H1 (cell line): Measurements from ENCODE around the gene EN1. TPM values are rescaled to one million over a fixed set of nuclear protein-coding genes. Genes with fewer than 3 reads are reported as not detected.

Source experiments
- CTCF ChIA-PET: fragments of 300-600 bp; sonication (Branson Sonifier 250); formaldehyde crosslinking; loops from one replicate; lab custom pipeline; 2021; ENCODE audit not compliant: partially characterized antibody; lab: Charles Lee
- POLR2A ChIA-PET: fragments of 300-600 bp; sonication (Branson Sonifier 250); formaldehyde crosslinking; loops from one replicate; lab custom pipeline; 2021; ENCODE audit warnings: inconsistent platforms; ENCODE audit not compliant: partially characterized antibody; lab: Charles Lee
- DNase-seq, 2 experiments: peaks; one replicate each; pipeline versions ENCODE4 v3.0.0 to v3.0.0-alpha.2; 2010 to 2022; ENCODE audit warnings: low spot score in 2 of 2, low read depth in 1 of 2, mixed read lengths in 1 of 2
- FAIRE-seq: peaks from 2 replicates; lab custom pipeline; 2011; peaks lifted over from hg19 to GRCh38; lab: Jason Lieb, UNC
- H2AFZ ChIP-seq: 2 replicates; pipeline ENCODE4 v1.8.1; 2012; ENCODE audit warnings: low read length, inconsistent platforms
- H2AK5ac ChIP-seq: 2 replicates; pipeline ENCODE4 v1.6.1; 2013; ENCODE audit warnings: low read depth, low read length
- H2BK120ac ChIP-seq: replicated peaks from 2 replicates; pipeline ENCODE3; 2013; ENCODE audit warnings: low read depth, low read length, inconsistent platforms
- H2BK12ac ChIP-seq: 2 replicates; pipeline ENCODE4 v1.6.1; 2013; ENCODE audit warnings: low read depth, low read length
- H2BK15ac ChIP-seq: 2 replicates; pipeline ENCODE4 v1.6.1; 2013; ENCODE audit warnings: low read length
- H2BK20ac ChIP-seq: 2 replicates; pipeline ENCODE4 v1.6.1; 2013; ENCODE audit warnings: low read length
- H2BK5ac ChIP-seq: 2 replicates; pipeline ENCODE4 v1.6.1; 2013; ENCODE audit warnings: low read depth, low read length
- H3K14ac ChIP-seq: 2 replicates; pipeline ENCODE4 v1.6.1; 2013; ENCODE audit warnings: inconsistent platforms; ENCODE audit not compliant: insufficient read length
- H3K18ac ChIP-seq: 2 replicates; pipeline ENCODE4 v1.6.1; 2013; ENCODE audit warnings: low read length; ENCODE audit errors: extremely low read depth
- H3K23ac ChIP-seq: 2 replicates; pipeline ENCODE4 v1.6.1; 2013; ENCODE audit warnings: inconsistent platforms; ENCODE audit not compliant: insufficient read length
- H3K23me2 ChIP-seq: 2 replicates; pipeline ENCODE4 v1.6.1; 2013; ENCODE audit warnings: low read depth, low read length
- H3K27ac ChIP-seq: 2 replicates; pipeline ENCODE4 v1.6.1; 2011; ENCODE audit warnings: low read depth, low read length, inconsistent platforms
- H3K27me3 ChIP-seq, 4 experiments: replicated peaks in 1 of 4; 1 replicate in 1 of 4; 2 replicates in 3 of 4; pipeline versions ENCODE4 v1.6.1 to v1.8.1; 2011 to 2013; ENCODE audit warnings: low read length in 3 of 4, mild to moderate bottlenecking in 3 of 4, inconsistent platforms in 2 of 4, mixed read lengths in 2 of 4, moderate library complexity in 1 of 4; ENCODE audit not compliant: control insufficient read depth in 3 of 4, insufficient read depth in 3 of 4; ENCODE audit errors: extremely low read depth in 1 of 4
- H3K36me3 ChIP-seq, 4 experiments: 2 replicates each; pipeline versions ENCODE4 v1.6.1 to v1.8.1; 2011 to 2013; ENCODE audit warnings: mild to moderate bottlenecking in 4 of 4, low read length in 3 of 4, moderate library complexity in 2 of 4, control low read depth in 1 of 4, inconsistent platforms in 1 of 4; ENCODE audit not compliant: insufficient read depth in 4 of 4, control insufficient read depth in 2 of 4
- H3K4ac ChIP-seq: replicated peaks from 2 replicates; pipeline ENCODE3; 2013; ENCODE audit warnings: low read length, low read depth, mixed read lengths, inconsistent platforms; ENCODE audit not compliant: insufficient read length
- H3K4me1 ChIP-seq, 4 experiments: replicated peaks in 1 of 4; 1 replicate in 1 of 4; 2 replicates in 3 of 4; pipeline versions ENCODE4 v1.6.1 to v1.8.1; 2011 to 2013; ENCODE audit warnings: low read length in 3 of 4, inconsistent platforms in 2 of 4, mixed read lengths in 1 of 4; ENCODE audit not compliant: insufficient read depth in 4 of 4, control insufficient read depth in 3 of 4
- H3K4me2 ChIP-seq, 2 experiments: 2 replicates each; pipeline versions ENCODE4 v1.6.1 to v1.8.1; 2011 to 2013; ENCODE audit warnings: low read depth in 2 of 2, low read length in 2 of 2, control low read depth in 1 of 2, inconsistent platforms in 1 of 2, mild to moderate bottlenecking in 1 of 2; ENCODE audit not compliant: insufficient read depth in 1 of 2
- H3K4me3 ChIP-seq, 4 experiments: fragments of 200-600, 300-600 bp in 1 of 4; sonication (generic), shearing (Covaris generic), sonication (Bioruptor Twin) in 1 of 4; 2 replicates each; pipeline versions ENCODE4 v1.5.1 to v1.8.1; 2011 to 2016; ENCODE audit warnings: low read length in 4 of 4, low read depth in 3 of 4, control low read depth in 2 of 4, inconsistent platforms in 2 of 4, mild to moderate bottlenecking in 2 of 4, mixed read lengths in 1 of 4, moderate library complexity in 1 of 4; ENCODE audit not compliant: insufficient read depth in 2 of 4; ENCODE audit errors: extremely low read depth in 1 of 4
- H3K56ac ChIP-seq: replicated peaks from 2 replicates; pipeline ENCODE3; 2013; ENCODE audit warnings: low read depth, mild to moderate bottlenecking, mixed read lengths, low read length, inconsistent platforms; ENCODE audit not compliant: insufficient read length
- H3K79me1 ChIP-seq: 2 replicates; pipeline ENCODE4 v1.6.1; 2013; ENCODE audit warnings: low read depth, low read length, control low read depth
- H3K79me2 ChIP-seq, 2 experiments: 2 replicates each; pipeline versions ENCODE4 v1.6.1 to v1.8.1; 2012 to 2013; ENCODE audit warnings: low read length in 2 of 2, mild to moderate bottlenecking in 2 of 2, inconsistent platforms in 1 of 2; ENCODE audit not compliant: insufficient read depth in 2 of 2, control insufficient read depth in 1 of 2
- H3K9ac ChIP-seq, 4 experiments: replicated peaks in 1 of 4; 1 replicate in 1 of 4; 2 replicates in 3 of 4; pipeline versions ENCODE4 v1.6.1 to v1.8.1; 2011 to 2013; ENCODE audit warnings: low read depth in 3 of 4, low read length in 3 of 4, control low read depth in 2 of 4, mild to moderate bottlenecking in 2 of 4, moderate library complexity in 2 of 4, inconsistent platforms in 1 of 4; ENCODE audit errors: extremely low read depth in 1 of 4
- H3K9me3 ChIP-seq, 2 experiments: 2 replicates each; pipeline versions ENCODE4 v1.6.1 to v1.8.1; 2012 to 2013; ENCODE audit warnings: mild to moderate bottlenecking in 2 of 2, moderate library complexity in 2 of 2, control low read depth in 1 of 2, inconsistent platforms in 1 of 2, low read depth in 1 of 2, low read length in 1 of 2, mixed read lengths in 1 of 2; ENCODE audit not compliant: insufficient read depth in 2 of 2
- H4K20me1 ChIP-seq, 2 experiments: replicated peaks in 1 of 2; 2 replicates each; pipeline versions ENCODE3 to v1.8.1; 2011 to 2013; ENCODE audit warnings: inconsistent platforms in 2 of 2, low read length in 2 of 2, mild to moderate bottlenecking in 1 of 2; ENCODE audit not compliant: insufficient read depth in 2 of 2, control insufficient read depth in 1 of 2
- H4K5ac ChIP-seq: 2 replicates; pipeline ENCODE4 v1.6.1; 2013; ENCODE audit warnings: low read length, low read depth, mixed read lengths, inconsistent platforms; ENCODE audit not compliant: insufficient read length
- H4K8ac ChIP-seq: 2 replicates; pipeline ENCODE4 v1.8.0; 2013; ENCODE audit warnings: mild to moderate bottlenecking, moderate library complexity, low read length, inconsistent platforms; ENCODE audit not compliant: insufficient read depth; ENCODE audit errors: extremely low read depth
- H4K91ac ChIP-seq: replicated peaks from 2 replicates; pipeline ENCODE3; 2013; ENCODE audit warnings: low read length, mixed read lengths, inconsistent platforms; ENCODE audit not compliant: insufficient read length
- BACH1 ChIP-seq: IDR thresholded peaks from 2 replicates; pipeline ENCODE4 v1.6.1; 2012; ENCODE audit warnings: low read length, improper control_type of control experiment
- CBX8 ChIP-seq: fragments of 300-800, 300-1000 bp; sonication (generic); IDR thresholded peaks from 2 replicates; pipeline ENCODE4 v1.7.1; 2016; ENCODE audit warnings: low read depth, low read length, borderline replicate concordance
- CHD2 ChIP-seq: IDR thresholded peaks from 2 replicates; pipeline ENCODE4 v1.6.1; 2012; ENCODE audit warnings: low read length, improper control_type of control experiment
- CREB1 ChIP-seq: IDR thresholded peaks from 2 replicates; pipeline ENCODE4 v1.6.1; 2012; ENCODE audit warnings: inconsistent platforms
- EGR1 ChIP-seq: IDR thresholded peaks from 2 replicates; pipeline ENCODE4 v1.6.1; 2011; ENCODE audit warnings: low read depth, low read length, borderline replicate concordance
- GTF2F1 ChIP-seq: IDR thresholded peaks from 2 replicates; pipeline ENCODE4 v1.6.1; 2012; ENCODE audit warnings: low read depth, low read length, improper control_type of control experiment, borderline replicate concordance
- JUND ChIP-seq: IDR thresholded peaks from 2 replicates; pipeline ENCODE4 v1.6.1; 2011; ENCODE audit warnings: mild to moderate bottlenecking, improper control_type of control experiment, low read length
- KDM5A ChIP-seq: fragments of 200-600 bp; IDR thresholded peaks from 2 replicates; pipeline ENCODE4 v1.7.1; 2012; ENCODE audit warnings: mild to moderate bottlenecking, low read length, inconsistent platforms, mixed read lengths
- POU5F1 ChIP-seq: IDR thresholded peaks from 2 replicates; pipeline ENCODE4 v1.6.1; 2011; ENCODE audit warnings: low read depth, mild to moderate bottlenecking, low read length, moderate library complexity
- SIRT6 ChIP-seq: IDR thresholded peaks from one replicate; pipeline ENCODE4 v1.7.1; 2012; ENCODE audit warnings: low read length, inconsistent platforms
- TBP ChIP-seq: IDR thresholded peaks from 2 replicates; pipeline ENCODE4 v1.6.1; 2011; ENCODE audit warnings: low read depth, low read length, improper control_type of control experiment
- WGBS, 2 experiments: shearing (Covaris generic) in 1 of 2; methylation state at CpG; one replicate each; pipeline versions ENCODE4 v1.1.6 to v1.1.7; 2013 to 2015; ENCODE audit warnings: low lambda C conversion rate in 2 of 2, mixed read lengths in 2 of 2, inconsistent platforms in 1 of 2, low coverage in 1 of 2, missing lambda C conversion rate in 1 of 2; ENCODE audit not compliant: insufficient replicate concordance in 2 of 2, insufficient coverage in 1 of 2, insufficient read length in 1 of 2; ENCODE audit errors: extremely low coverage in 1 of 2, missing lambda C conversion rate in 1 of 2; 5-methylcytosine and 5-hydroxymethylcytosine counted together
- polyA plus RNA-seq, 7 experiments: library from polyadenylated mRNA; depleted of rRNA in 3 of 7; stranded (reverse) in 5 of 7; unstranded in 2 of 7; fragments of >200 nt in 5 of 7; fragments of 200-250 nt in 2 of 7; gene quantifications; 1 replicate in 5 of 7; 2 replicates in 1 of 7; 4 replicates in 1 of 7; pipeline versions ENCODE4 v1.2.1 to v1.2.3, GENCODE V29; 2011 to 2013; ENCODE audit warnings: missing spikeins in 2 of 7, mixed read lengths in 2 of 7
- total RNA-seq: library from RNA; stranded (reverse); fragmentation: NEBNext Ultra II Directional; extraction: Animal tissue kit (Norgen Biotek cat#: 25700); gene quantifications from 2 replicates; pipeline ENCODE4 v1.2.1, GENCODE V29; 2021

EN1 gene
- total and polyA plus RNA-seq, 2 of the 8 experiments (the other 6 are each of a cell fraction or from before 2014, with no cell fraction given) = not detected

DNA sequence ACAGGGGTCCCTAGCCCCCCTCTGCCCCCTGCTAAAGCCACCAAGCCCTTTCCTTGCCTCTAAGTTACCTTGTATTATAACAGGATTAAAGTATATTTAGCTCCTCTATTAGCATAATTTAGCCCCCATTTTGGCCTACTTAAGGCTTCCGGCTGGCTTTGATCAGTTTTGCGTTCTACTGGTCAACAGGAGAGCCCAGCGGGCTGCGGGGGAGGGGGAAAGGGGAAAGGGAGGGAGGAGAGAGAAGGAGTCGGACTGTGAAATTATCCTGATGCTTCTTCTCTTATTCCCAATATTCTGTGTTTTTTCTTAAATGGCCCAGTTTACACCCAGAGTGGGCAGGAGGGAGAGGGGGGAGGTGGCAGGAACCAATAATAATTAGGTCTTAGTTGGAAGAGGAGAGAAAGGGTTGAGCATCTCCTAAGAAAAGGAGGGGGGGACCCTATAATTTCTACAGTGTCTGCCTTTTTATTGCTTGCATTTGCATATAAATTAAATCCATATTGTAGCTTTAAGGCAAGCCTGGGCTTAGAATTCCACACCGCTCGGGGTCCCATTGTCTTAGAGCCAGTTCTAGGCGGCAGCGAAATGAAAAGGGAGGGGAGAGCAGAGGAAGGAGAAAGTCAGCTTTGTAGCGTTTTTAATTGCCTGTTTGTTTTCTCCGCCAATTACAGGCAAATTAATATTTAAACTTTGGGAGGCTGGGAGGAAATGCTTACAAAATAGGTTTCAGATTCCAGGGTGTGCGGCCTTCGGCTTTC, 39.6 kb downstream of the EN1 start:
- 9% methylated on average over 13 of the region's 13 CpGs; no CpG with 5 or more reads in 1 of the 2 experiments for WGBS, 2 experiments
- Histone ChIP-seq H3K23me2 (0 out of 2 replicates have a peak, but pooled peaks cover 2% of the 10 kb centered on the region), H3K79me2 (no peaks in the 10 kb centered on the region), H3K27ac (no peak overlapping the region), H3K9ac (peak overlapping the region in 1 of 4 experiments; percentile 33; a peak in 1 of 7 replicates), H3K14ac (no peak overlapping the region), H4K91ac (peak overlapping the region; percentile 46), H2BK12ac (peak overlapping the region; percentile 70; the same call in 1 of the 2 replicates), H3K56ac (no peak overlapping the region), H4K8ac (peak overlapping the region; percentile 9; the same call in 1 of the 2 replicates), H2BK20ac (peak overlapping the region; percentile 72; the same call in 1 of the 2 replicates), H3K27me3 (peaks cover 0 to 6% (median 0%) of the 10 kb centered on the region in 4 experiments; a peak in 2 of 7 replicates), H3K9me3 (no peaks in the 10 kb centered on the region), H2AK5ac (no peak overlapping the region), H3K4ac (peak overlapping the region; percentile 13), H3K4me3 (peak overlapping the region; percentile 2 to 54 (median 27); a peak in 6 of 8 replicates), H4K5ac (no peak overlapping the region), H2BK5ac (peak overlapping the region; percentile 77; the same call in 1 of the 2 replicates), H2AFZ (0 out of 2 replicates have a peak overlapping the region, but pooled peaks have one; percentile 27), H2BK120ac (peak overlapping the region; percentile 92), H4K20me1 (no peaks in the 10 kb centered on the region), H3K4me1 (peaks cover 14 to 33% (median 28%) of the 10 kb centered on the region in 4 experiments), H2BK15ac (no peak overlapping the region), H3K36me3 (no peaks in the 10 kb centered on the region), H3K18ac (peak overlapping the region; percentile 48; the same call in 1 of the 2 replicates), H3K4me2 (peak overlapping the region; percentile 66 to 87), H3K79me1 (no peaks in the 10 kb centered on the region), H3K23ac (no peak overlapping the region)
- no peak for DNase-seq
- POLR2A ChIA-PET = interaction anchor here (0.6 to 1.4 kb wide), 5 partner anchors 8 to 277 kb away, joined by 3 to 4 read pairs (median 3); partner anchors contain the start of gene EN1
- CTCF ChIA-PET = interaction anchor here (0.7 to 2.4 kb wide), 7 partner anchors 9 to 590 kb away, joined by 3 to 7 read pairs (median 4); no protein-coding TSS in a partner anchor
- FAIRE-seq = peak; percentile 57
- no peak for TF ChIP-seq TBP
- no peak for TF ChIP-seq CBX8
- TF ChIP-seq CHD2 = no peak
- TF ChIP-seq SIRT6 = no peak
- TF ChIP-seq CREB1 = no peak
- no peak for TF ChIP-seq BACH1
- no peak for TF ChIP-seq EGR1
- TF ChIP-seq JUND = no peak
- no peak for TF ChIP-seq KDM5A
- no peak for TF ChIP-seq GTF2F1
- TF ChIP-seq POU5F1 = no peak
